Tibial artery (tissue), 4 donors: ENCODE results near the gene ADARB2.

Experiments used
- DNase-seq, 2 donors: peaks; one replicate each; pipeline ENCODE4 v3.0.0-alpha.2; 2019
- H3K27ac ChIP-seq, 2 donors: fragments of 200-600 bp; sonication (generic) in 1 of 2; 1 replicate in 1 of 2; 2 replicates in 1 of 2; pipeline ENCODE4 v1.5.1; 2018 to 2019; ENCODE audit warnings: mild to moderate bottlenecking in 1 of 2
- H3K27me3 ChIP-seq, 2 donors: fragments of 200-600 bp; sonication (generic) in 1 of 2; one replicate each; pipeline versions ENCODE4 v1.5.1 to v1.6.0; 2016 to 2019
- H3K36me3 ChIP-seq, 3 donors: fragments of 200-600 bp; sonication (generic) in 2 of 3; one replicate each; pipeline ENCODE4 v1.5.1; 2016 to 2019; ENCODE audit warnings: mild to moderate bottlenecking in 2 of 3
- H3K4me1 ChIP-seq, 4 donors: fragments of 200-600 bp; sonication (generic) in 2 of 4; 1 replicate in 3 of 4; 2 replicates in 1 of 4; pipeline ENCODE4 v1.5.1; 2016 to 2019
- H3K4me3 ChIP-seq, 2 donors: fragments of 200-600 bp; sonication (generic) in 1 of 2; 1 replicate in 1 of 2; 2 replicates in 1 of 2; pipeline ENCODE4 v1.5.1; 2018 to 2019; ENCODE audit warnings: mild to moderate bottlenecking in 2 of 2
- H3K9me3 ChIP-seq, 3 donors: fragments of 200-600 bp; sonication (generic) in 1 of 3; one replicate each; pipeline ENCODE4 v1.5.1; 2016 to 2019
- CTCF ChIP-seq, 2 experiments: fragments of 200-600 bp in 1 of 2; fragments of 450-650 bp in 1 of 2; IDR thresholded peaks; one replicate each; pipeline ENCODE4 v1.5.1; 2017 to 2019; ENCODE audit warnings: antibody characterized with exemption in 2 of 2, mild to moderate bottlenecking in 1 of 2, moderate library complexity in 1 of 2
- intact Hi-C: fragments of 100-400 bp; cut with DNase I; formaldehyde crosslinking; loops from one replicate; pipeline ENCODE4 v1.15.0; 2023; ENCODE audit warnings: low total_unique reads

Gene ADARB2

GRCh38 chr10:1594372-1595241, 142.7 kb downstream of the ADARB2 start:
- Histone ChIP-seq H3K4me1 (no peaks in the 10 kb centered on the region), H3K9me3 (no peaks in the 10 kb centered on the region), H3K4me3 (no peak overlapping the region), H3K27me3 (peaks cover 0 to 12% of the 10 kb centered on the region in 2 donors), H3K36me3 (no peaks in the 10 kb centered on the region), H3K27ac (no peak overlapping the region)
- no peak for DNase-seq
- intact Hi-C loops: no loop called here
- no peak for TF ChIP-seq CTCF (IDR thresholded peaks at IDR 0.05)

- Histone ChIP-seq H3K27me3 (peaks cover 0 to 8% of the 10 kb centered on the region in 2 donors), H3K27ac (no peak overlapping the region), H3K36me3 (no peaks in the 10 kb centered on the region), H3K4me1 (no peaks in the 10 kb centered on the region), H3K4me3 (no peak overlapping the region), H3K9me3 (peaks cover 0 to 5% (median 0%) of the 10 kb centered on the region in 3 donors)
- intact Hi-C loops: no loop called here
- TF ChIP-seq CTCF (IDR thresholded peaks at IDR 0.05): no peak
- DNase-seq: no peak
Measured at GRCh38 chr10:1591742-1592141, 145.6 kb downstream of the ADARB2 start.

- TF ChIP-seq CTCF (IDR thresholded peaks at IDR 0.05): no peak
- DNase-seq: no peak
- peaks cover 0 to 5% (median 0%) of the 10 kb centered on the region in 3 donors for H3K9me3 ChIP-seq
Measured at GRCh38 chr10:1591045-1591444, 146.3 kb downstream of the ADARB2 start.

GRCh38 chr10:1589257-1589656, 148.1 kb downstream of the ADARB2 start:
- DNase-seq: no peak
- Histone ChIP-seq H3K9me3 (peaks cover 0 to 5% (median 0%) of the 10 kb centered on the region in 3 donors), H3K36me3 (no peaks in the 10 kb centered on the region), H3K4me1 (no peaks in the 10 kb centered on the region), H3K4me3 (no peak overlapping the region), H3K27ac (no peak overlapping the region), H3K27me3 (no peaks in the 10 kb centered on the region)
- no peak for TF ChIP-seq CTCF (IDR thresholded peaks at IDR 0.05)
- intact Hi-C loops: no loop called here

More at GRCh38 chr10:1591045-1591444, 146.3 kb downstream of the ADARB2 start:
- H3K4me3 ChIP-seq: no peak overlapping the region
- H3K27ac ChIP-seq: no peak overlapping the region
- no peaks in the 10 kb centered on the region for H3K36me3 ChIP-seq
- intact Hi-C loops: no loop called here
- H3K4me1 ChIP-seq: no peaks in the 10 kb centered on the region
- peaks cover 0 to 3% of the 10 kb centered on the region in 2 donors for H3K27me3 ChIP-seq

- intact Hi-C loops: no loop called here
- H3K36me3 ChIP-seq: no peaks in the 10 kb centered on the region
- no peaks in the 10 kb centered on the region for H3K4me1 ChIP-seq
- H3K27ac ChIP-seq: no peak overlapping the region
- no peak for DNase-seq
- no peak overlapping the region for H3K4me3 ChIP-seq
- no peaks in the 10 kb centered on the region for H3K9me3 ChIP-seq
- no peaks in the 10 kb centered on the region for H3K27me3 ChIP-seq
- TF ChIP-seq CTCF (IDR thresholded peaks at IDR 0.05): no peak
Measured at GRCh38 chr10:1582739-1583138, 154.6 kb downstream of the ADARB2 start.
